HG03520 (cell line): ENCODE measurements around the gene OR1K1.
"Not testable (repeated sequence)": the region's sequence is repeated elsewhere in the genome, so short reads cannot be mapped to it uniquely, and the experiment has no call there.

Source experiments
- ATAC-seq: cut with Tn5 transposase; IDR thresholded peaks from one replicate; pipeline ENCODE4 v1.9.1; 2021; ENCODE audit warnings: mild to moderate bottlenecking, moderate library complexity; ENCODE audit not compliant: unreplicated experiment

OR1K1 gene

DNA sequence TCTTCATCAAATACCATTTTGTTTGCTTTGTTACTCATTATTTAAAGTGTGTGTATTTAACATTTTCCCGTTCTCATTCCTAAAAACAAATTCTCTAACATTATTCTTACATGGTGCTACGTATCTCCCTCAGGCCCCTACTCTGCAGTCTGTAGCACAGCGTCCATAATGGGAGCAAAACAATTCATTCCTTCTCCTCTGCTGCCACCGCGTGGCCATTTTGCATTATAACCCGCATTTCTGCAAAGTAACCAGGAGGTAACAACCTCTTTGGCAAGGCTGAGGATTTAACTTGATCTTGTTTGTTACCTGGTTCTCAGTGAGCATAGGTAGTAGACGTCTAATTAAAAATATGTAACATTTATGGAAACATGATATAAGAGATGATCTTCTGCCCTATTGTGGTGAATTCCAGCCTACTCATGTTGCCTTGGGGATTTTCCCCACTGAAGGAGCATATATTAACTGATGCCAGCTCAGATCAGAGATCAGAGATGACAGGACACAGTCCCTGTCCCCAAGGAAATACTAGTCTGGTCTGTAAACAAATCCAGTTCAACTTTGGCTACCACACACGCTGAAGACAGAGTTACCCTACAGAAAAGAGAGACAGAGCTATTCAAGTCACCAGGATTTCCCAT, 10.5 kb downstream of the OR1K1 start:
- ATAC-seq: peak; percentile 71

DNA sequence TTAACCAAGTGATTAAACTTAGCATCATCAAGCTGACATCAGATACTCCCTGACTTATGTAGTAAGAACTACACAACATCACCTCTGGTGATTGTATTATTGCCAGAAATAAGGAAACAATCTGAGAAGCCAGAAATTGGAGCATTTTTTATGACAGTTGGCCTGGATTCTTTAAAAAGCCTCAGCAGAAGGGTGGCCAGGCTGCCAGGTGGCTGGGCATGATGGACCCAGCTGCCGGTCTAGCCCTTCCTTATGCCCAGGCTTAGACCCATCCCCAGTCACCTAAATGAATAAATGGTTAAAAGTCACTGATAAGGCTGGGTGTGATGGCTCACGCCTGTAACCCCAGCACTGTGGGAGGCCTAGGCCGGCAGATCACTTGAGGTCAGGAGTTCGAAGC, 12.8 kb downstream of the OR1K1 start:
- no peak for ATAC-seq

DNA sequence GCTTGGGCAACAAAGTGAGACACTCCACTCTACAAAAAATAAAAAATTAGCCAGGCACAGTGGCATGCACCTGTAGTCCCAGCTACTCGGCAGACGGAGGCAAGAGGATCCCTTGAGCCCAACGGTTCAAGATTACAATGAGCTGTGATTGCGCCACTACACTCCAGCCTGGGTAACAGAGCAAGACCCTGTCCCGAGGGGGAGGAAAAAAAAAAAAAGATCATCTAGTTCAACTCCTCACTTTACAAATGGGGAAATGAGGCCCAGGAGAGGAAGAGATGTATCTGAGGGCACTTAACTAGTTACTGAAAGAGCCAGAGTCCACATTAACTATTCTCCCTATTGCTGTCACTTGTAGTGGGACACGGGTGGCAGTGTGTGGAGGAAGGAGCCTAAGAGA, 14.6 kb downstream of the OR1K1 start:
- no peak for ATAC-seq

DNA sequence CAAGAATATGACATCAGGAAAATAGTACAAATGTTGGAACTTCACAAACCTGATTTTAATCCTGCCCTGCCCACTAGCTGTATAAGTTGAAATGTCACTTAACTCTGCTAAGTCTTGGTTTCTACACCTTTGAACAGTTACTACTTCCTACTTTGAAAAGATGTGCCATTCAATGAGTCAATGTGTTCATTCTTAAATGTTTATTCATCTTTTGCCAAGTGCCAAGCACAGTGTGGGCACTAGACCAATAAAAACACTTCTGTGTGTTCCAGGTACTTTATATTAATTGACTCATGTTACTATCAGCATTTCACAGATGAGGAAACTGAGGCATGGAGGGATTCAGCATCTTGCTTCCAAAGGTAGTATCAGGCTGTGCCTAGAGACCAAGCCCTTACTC, 15.6 kb downstream of the OR1K1 start:
- no peak for ATAC-seq

DNA sequence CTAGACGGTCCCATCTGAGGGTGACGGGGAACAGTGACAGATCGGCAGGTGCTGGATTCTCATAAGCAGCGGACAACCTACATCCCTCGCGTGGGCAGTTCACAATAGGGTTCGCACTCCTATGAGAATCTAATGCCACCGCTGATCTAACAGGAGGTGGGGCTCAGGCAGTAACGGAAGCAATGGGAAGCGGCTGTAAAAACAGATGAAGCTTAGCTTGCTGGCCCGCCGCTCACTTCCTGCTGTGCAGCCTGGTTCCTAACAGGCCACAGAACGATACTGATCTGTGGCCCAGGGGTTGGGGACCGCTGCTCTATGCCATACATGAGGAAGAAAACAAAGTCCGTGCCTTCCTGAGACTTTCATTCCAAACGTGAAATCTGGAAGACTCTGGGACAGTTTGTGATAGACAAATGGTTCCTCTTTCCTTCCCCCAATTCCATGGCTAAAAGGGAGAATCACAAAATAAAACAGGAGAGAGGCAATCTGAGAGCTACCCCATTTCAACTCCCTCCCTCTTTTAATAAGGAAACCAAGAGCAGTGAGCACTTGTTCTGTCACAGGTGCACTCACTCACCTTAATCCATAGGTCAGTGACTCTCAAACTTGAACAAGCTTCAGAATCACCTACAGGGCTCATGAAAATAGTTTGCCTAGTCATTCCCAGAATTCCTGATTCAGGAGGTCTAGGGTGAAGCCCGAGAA, 16.4 kb downstream of the OR1K1 start:
- ATAC-seq: no peak

DNA sequence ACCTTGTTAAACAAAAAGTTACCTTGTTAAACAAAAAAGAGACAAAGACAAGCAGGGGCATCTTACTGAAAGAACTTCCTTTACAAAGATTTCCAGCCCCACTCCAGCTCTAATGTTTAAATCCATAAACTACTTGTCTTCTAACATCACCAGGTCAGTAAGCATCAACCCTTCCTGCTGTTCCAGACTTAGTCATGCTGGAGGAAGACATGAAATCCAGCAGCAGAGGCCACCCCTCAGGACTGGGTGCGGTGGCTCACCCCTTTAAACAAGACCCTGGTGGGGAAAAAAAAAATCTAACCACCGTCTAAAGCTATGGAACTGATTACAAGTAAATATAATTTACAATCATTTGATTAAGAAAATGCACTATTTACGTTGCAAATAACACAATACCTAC, 19.4 kb downstream of the OR1K1 start:
- ATAC-seq: no peak

DNA sequence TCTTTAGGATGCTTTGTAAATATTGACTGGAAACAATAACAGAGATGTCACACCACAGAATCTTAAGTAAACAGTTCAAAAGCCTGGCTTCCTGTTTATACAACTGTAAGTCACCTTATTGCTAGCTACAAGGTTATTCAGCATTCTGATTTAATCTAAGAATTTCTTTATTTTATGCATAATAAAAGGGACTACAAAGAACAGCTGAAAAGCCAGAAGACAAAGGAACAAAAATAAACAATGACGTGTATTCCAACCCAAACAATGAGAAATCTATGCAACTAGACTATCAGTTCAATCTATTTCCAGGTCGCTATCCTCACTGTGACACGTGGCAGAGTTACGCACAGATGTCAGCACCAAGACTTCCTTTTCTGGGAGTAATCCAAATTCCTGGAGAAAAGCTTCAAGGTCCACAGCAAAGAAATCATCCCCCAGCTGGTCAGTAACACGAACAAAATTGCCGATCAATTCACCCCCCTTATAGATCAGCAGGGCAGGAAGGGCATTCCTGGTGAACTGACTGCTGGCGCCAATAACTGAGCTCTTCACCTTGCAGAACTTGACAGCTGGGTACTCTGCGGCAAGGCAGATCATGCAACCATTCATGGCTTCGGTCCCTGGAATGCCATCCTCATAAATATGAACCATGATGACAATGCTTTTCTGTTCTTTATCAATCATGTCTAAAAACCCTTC, 20.0 kb downstream of the OR1K1 start:
- no peak for ATAC-seq

DNA sequence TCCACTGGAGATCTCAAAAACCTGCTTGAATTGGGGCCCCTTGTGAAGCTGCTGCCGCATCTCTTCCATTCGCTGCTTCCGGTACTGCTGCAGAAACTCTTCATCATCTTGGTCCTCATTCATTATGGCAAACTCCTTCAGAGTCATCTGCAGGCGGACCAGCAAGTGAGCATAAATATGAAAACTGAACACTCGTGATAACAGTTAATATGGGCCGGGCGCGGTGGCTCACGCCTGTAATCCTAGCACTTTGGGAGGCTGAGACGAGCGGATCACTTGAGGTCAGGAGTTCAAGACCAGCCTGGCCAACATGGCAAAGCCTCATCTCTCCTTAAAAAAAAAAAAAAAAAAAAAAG, 20.5 kb downstream of the OR1K1 start:
- no peak for ATAC-seq

DNA sequence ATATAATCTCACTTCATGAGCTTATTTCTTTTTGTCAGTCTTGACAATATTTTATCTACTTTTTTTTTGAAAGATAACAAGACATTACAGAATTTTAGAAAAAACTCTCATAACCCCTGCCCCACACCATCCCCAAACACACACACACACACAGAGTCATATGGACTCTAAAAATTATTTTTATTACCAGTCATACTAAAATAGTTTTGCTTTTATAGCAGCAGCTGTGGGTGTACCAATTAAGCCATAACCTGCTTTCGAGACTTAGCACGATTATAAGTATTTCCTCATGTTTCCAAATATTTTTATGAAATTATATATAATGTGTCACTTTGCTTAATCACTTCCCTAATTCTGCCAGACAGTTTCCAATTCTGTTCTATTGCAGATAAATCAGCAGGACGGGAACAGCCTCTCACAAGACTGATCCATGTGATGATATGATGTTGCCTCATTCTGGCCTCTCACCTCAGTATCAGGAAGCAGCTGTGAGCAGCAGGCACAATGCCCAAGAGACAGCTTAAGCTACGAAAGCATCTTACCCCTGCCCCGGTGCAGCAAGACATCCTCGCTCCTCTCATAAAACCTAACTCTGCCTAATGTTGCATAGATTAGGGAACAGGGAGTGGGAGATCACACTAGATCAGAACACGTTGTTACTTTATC, 21.5 kb downstream of the OR1K1 start:
- ATAC-seq: no peak

DNA sequence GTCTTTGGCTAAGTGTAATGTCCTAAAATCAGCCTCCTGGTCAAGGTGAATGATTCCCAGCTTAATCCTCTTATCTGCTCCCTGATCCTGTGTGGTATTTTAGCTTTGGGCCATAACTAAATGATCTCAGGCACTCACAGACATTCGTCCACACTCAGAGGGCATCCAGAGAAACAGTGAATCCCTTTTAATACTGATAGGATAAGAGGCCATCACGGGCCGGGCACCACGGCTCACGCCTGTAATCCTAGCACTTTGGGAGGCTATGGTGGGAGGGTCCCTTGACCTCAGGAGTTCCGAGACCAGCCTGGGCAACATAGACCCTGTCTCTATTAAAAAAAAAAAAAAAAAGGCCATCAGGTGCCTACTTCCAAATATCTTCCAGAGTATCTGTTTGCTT, 22.1 kb downstream of the OR1K1 start:
- ATAC-seq: no peak

DNA sequence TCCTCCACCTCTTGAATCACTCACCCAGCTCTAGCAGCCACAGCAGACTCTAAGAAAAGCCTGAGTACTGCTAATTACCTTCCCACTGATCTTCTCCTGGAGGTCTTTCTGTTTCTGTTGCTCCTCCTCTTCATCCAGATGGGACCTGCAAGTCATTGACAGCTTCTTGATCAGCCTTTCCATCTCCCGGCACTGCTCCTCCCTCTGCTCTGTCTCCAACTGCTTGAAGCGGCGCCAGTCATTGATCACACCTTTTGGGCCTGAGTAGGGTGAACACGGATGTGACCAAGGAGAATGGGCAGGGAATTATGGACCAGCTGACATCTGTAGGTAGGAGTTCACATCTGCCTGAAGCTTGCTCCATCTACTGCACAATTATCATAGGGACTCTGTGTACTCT, 23.0 kb downstream of the OR1K1 start:
- ATAC-seq: no peak

DNA sequence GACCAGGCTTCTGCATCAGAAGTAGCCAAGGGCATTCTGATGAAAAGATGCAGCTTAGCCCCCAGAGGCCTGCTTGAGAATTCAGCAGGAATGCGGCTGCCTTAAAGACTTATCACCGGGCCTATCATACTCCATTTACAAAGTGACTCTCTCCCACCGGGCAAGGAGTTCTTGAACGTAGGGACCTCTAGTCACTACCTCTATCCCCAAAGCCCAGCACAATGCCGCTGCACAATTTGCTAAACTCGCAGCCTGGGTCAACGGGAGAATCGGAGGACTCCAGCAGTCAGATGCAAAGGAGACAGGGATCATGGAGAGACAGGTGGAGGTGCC, 27.8 kb downstream of the OR1K1 start:
- ATAC-seq: peak; percentile 19

DNA sequence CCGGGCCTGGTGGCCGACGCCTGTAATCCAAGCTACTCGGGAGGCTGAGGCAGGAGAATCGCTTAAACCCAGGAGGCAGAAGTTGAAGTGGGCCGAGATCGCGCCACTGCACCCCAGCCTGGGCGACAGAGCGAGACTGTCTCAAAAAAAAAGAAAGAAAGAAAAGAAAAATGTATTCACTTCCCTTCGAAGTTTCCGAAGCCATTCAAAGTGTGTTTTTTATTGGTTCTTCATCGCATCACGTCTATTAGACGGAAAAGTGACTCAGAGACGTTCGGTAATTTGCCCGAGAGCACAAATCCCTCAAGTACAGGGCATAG, 29.0 kb downstream of the OR1K1 start:
- not testable (repeated sequence) for ATAC-seq

DNA sequence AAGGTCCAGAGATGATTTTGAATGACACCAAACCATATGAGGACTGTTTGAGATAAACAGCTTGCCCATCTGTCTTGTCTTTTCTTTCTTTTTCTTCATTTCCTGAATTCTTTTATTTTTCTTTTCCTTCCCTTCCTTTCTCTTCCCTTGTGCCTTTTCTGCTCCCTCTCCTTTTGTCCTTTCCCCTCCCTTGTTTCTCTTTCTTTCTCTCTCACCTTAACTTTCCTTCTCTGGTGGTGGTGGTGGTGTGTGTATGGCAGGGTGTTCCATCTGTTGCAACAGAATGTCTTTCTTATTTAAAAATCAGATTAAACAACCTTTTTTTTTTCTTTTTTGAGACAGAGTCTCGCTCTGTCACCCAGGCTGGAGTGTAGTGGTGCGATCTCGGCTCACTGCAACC, 32.3 kb downstream of the OR1K1 start:
- ATAC-seq: no peak

DNA sequence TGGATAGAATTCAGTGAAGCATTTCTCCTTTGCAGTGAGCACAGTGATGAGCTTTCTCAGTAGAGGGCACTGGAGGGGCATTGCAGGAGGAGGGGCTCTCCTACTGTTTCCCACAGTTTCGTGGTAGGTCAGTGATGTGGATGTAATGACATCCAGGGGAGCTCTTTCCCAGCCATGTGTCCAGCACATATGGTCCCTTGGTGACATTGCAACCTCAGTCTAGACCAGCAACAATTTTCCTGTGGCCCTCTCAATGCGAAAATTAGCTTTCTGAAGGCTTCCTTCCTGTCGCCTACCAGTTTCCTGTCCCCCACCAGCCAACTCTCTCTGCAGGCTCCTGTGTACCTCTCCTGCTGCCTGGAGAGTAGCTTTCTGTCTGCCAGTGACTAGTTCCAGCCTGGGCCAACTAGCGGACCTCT, 35.4 kb downstream of the OR1K1 start:
- ATAC-seq: no peak

DNA sequence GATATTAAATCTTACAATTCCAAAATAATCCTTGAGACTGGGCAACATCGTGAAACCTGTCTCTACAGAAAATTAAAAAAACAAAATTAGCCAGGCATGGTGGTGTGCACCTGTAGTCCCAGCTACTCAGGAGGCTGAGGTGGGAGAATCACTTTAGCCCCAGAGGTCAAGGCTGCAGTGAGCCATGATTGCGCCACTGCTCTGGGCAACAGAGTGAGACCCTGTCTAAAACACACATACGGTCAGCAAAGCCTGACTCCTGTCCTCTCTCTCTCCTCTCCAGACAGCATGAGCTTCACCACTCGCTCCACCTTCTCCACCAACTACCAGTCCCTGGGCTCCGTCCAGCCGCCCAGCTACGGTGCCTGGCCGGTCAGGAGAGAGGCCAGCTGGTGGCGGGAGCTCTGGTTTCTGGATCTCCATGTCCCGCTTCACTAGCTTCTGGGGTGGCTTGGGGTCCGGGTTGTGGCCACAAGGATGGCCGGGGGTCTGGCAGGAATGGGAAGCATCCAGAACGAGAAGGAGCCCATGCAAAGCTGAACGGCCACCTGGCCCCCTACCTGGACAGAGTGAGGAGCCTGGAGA, 37.4 kb downstream of the OR1K1 start:
- no peak for ATAC-seq

DNA sequence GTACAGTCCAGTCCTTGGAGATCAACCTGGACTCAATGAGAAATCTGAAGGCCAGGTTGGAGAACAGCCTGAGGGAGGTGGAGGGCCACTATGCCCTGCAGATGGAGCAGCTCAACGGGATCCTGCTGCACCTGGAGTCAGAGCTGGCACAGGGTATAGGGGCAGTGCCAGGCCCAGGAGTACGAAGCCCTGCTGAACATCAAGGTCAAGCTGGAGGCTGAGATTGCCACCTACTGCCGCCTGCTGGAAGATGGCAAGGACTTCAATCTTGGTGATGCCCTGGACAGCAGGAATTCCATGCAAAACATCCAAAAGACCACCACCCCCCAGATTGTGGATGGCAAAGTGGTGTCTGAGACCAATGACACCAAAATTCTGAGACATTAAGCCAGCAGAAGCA, 38.5 kb downstream of the OR1K1 start:
- not testable (repeated sequence) for ATAC-seq

DNA sequence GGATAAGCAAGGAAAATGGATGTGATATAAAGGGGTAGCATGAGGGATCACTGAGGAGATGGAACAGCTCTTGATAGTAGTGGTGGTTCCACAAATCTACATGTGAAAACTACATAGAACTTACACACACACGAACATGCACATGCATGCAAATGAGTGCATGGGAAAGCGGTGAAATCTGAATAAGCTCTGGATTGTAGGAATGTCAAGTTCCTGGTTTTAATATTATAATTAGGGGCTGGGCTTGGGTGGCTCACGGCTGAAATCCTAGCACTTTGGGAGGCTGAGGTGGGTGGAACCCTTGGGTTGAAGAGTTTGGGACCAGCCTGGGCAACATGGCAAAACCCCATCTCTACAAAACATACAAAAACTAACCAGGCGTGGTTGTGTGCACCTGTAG, 41.6 kb downstream of the OR1K1 start:
- ATAC-seq: no peak

DNA sequence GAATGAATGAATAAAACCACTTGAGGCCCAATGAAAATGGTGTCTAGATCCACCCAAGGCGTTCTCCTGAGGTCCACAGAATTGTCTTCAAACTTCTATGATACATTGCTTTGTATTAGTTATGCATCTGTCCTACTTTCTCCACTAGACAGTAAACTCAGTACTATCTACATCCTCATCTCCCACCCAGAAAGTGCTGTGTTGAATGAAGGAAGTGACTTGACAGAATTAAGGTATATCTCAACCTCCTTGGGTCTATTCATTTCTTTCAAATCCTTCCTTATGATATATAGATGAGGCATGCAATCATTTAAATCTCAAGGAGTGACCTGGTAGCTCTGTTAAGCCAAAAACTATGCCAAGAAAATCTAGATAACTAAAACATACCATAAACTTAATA, 44.2 kb downstream of the OR1K1 start:
- ATAC-seq: no peak

DNA sequence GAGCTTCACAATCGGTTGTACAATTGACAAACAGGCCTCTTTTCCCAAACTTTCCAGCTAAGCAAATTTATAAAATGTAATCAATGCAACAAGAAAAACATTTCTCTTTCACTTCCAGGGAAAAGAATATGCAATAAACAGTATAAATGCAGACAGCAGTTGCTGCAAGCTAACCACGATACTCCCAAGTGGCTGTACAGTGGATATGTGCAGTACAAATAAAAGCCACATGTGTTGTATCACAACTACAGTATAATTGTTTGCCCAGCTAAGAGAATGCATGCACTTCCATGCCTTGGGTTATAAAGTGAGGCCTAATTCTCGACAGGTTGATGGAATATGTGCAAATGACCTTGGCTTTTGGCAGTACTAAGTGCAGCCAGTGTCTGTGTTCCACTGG, 45.2 kb downstream of the OR1K1 start:
- no peak for ATAC-seq

DNA sequence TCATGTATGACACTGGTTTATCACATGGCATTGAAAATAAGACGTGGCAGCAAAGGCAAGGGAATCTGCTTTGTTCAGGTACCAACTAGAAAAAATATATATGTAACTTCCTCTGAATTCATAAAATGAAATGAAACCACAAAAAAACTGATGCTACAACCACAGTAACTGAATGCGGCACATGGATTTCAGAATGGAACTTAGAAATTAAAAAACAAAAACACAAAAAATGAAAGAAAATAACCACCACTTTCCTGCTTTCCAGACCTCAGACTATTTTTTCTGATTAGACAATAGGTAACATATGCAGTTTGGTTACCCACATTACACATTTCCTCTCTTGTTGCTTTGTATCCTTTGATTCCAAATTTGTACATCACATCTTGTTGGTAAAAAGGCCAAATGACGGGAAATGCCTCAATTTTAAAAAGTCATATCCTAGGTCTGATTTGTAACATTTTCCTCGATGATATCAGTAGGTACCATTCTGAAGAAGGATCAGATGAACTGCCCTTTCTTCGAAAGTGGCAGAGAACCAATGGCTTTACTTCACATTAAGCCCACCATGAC, 46.5 kb downstream of the OR1K1 start:
- ATAC-seq: no peak
